ENCODE results near the gene GALNT1.

GRCh38 chr18:35673682-35674081 is 92.1 kb downstream of the GALNT1 start:
- TF ChIP-seq CTCF (IDR thresholded peaks at IDR 0.05), result no peak
- TF ChIP-seq POLR2A (IDR thresholded peaks at IDR 0.05), result no peak

Measured in esophagus squamous epithelium (tissue), 4 donors.